ENCODE results near the gene ORC4. TPM values are rescaled to one million over a fixed set of nuclear protein-coding genes. Genes with fewer than 3 reads are reported as not detected.
"Not testable (repeated sequence)": the region's sequence is repeated elsewhere in the genome, so short reads cannot be mapped to it uniquely, and the experiment has no call there.

ORC4 gene
- total RNA-seq, 1 donor from 2014 or later = 79.6 TPM

- peak in 1 of 2 donors; percentile 58 for DNase-seq (ENCODE audit: low spot score in 2 of 2)
Observed at GRCh38 chr2:148021059-148021861, 723 bp upstream of the ORC4 start, which contains the start of gene MBD5. Gene MBD5 (plus strand): TSS chr2:148021091.

GRCh38 chr2:148014616-148015015 is 5.9 kb downstream of the ORC4 start:
- no peak for TF ChIP-seq CTCF (IDR thresholded peaks at IDR 0.05)
- intact Hi-C loops (cut with DNase I) = no loop called here
- no peak for DNase-seq (ENCODE audit: low spot score in 2 of 2)

More at GRCh38 chr2:148021059-148021861, 723 bp upstream of the ORC4 start, which contains the start of gene MBD5:
- Histone ChIP-seq H3K36me3 (no peaks in the 10 kb centered on the region), H3K27me3 (no peaks in the 10 kb centered on the region), H3K4me3 (peak within 1 kb of the TSS; percentile 81 to 86), H3K9me3 (no peaks in the 10 kb centered on the region), H3K27ac (peak within 1 kb of the TSS; percentile 89 to 91), H3K4me1 (peaks cover 3 to 15% of the 10 kb centered on the region in 2 donors)
- intact Hi-C loops (cut with DNase I) = loop anchor here (2.0 to 10.0 kb wide), 2 partner anchors 176 to 1564 kb away; partner anchors contain the start of genes ACVR2A and MMADHC
- TF ChIP-seq CTCF (IDR thresholded peaks at IDR 0.05) = no peak

GRCh38 chr2:148013876-148014275 is 6.7 kb downstream of the ORC4 start:
- Histone ChIP-seq H3K36me3 (no peaks in the 10 kb centered on the region), H3K4me3 (no peak overlapping the region), H3K27me3 (no peaks in the 10 kb centered on the region), H3K27ac (no peak overlapping the region), H3K4me1 (no peaks in the 10 kb centered on the region), H3K9me3 (no peaks in the 10 kb centered on the region)
- intact Hi-C loops (cut with DNase I) = no loop called here
- DNase-seq (ENCODE audit: low spot score in 2 of 2) = no peak
- no peak for TF ChIP-seq CTCF (IDR thresholded peaks at IDR 0.05)

More at GRCh38 chr2:148014616-148015015, 5.9 kb downstream of the ORC4 start:
- Histone ChIP-seq H3K4me3 (no peak overlapping the region), H3K4me1 (peaks cover 0 to 5% of the 10 kb centered on the region in 2 donors), H3K27me3 (no peaks in the 10 kb centered on the region), H3K9me3 (no peaks in the 10 kb centered on the region), H3K36me3 (no peaks in the 10 kb centered on the region), H3K27ac (no peak overlapping the region)

- H3K4me3 ChIP-seq; H3K27me3 ChIP-seq; intact Hi-C loops (cut with DNase I); DNase-seq (ENCODE audit: low spot score in 2 of 2); H3K4me1 ChIP-seq; H3K36me3 ChIP-seq; H3K27ac ChIP-seq: not testable (repeated sequence)
- H3K9me3 ChIP-seq = peaks cover 0 to 13% of the 10 kb centered on the region in 2 donors
Observed at GRCh38 chr2:148008411-148008810, 12.1 kb downstream of the ORC4 start.

GRCh38 chr2:148007219-148007900 is 13.2 kb downstream of the ORC4 start:
- Histone ChIP-seq H3K9me3 (peaks cover 0 to 18% of the 10 kb centered on the region in 2 donors), H3K4me3 (no peak overlapping the region), H3K36me3 (no peaks in the 10 kb centered on the region), H3K27ac (no peak overlapping the region), H3K4me1 (no peaks in the 10 kb centered on the region), H3K27me3 (no peaks in the 10 kb centered on the region)
- DNase-seq (ENCODE audit: low spot score in 2 of 2) = no peak
- intact Hi-C loops (cut with DNase I) = no loop called here
- TF ChIP-seq CTCF (IDR thresholded peaks at IDR 0.05) = no peak
